Left ventricle myocardium inferior (tissue), 1 donor: Measurements from ENCODE around the gene NELL1. TPM values are rescaled to one million over a fixed set of nuclear protein-coding genes. Genes with fewer than 3 reads are reported as not detected.

Source experiments
- DNase-seq: peaks from one replicate; pipeline ENCODE4 v3.0.0-alpha.2; 2020
- H3K27ac ChIP-seq: fragments of 200-600 bp; replicated peaks from 2 replicates; pipeline ENCODE4 v1.8.0; 2021
- H3K27me3 ChIP-seq: fragments of 200-600 bp; 2 replicates; pipeline ENCODE4 v1.8.0; 2021; ENCODE audit warnings: low read depth
- H3K36me3 ChIP-seq: fragments of 200-600 bp; 2 replicates; pipeline ENCODE4 v1.8.0; 2021
- H3K4me1 ChIP-seq: fragments of 200-600 bp; 2 replicates; pipeline ENCODE4 v1.8.0; 2021
- H3K4me3 ChIP-seq: fragments of 200-600 bp; 2 replicates; pipeline ENCODE4 v1.8.0; 2021; ENCODE audit warnings: mild to moderate bottlenecking, moderate library complexity
- H3K9me3 ChIP-seq: fragments of 200-600 bp; replicated peaks from 2 replicates; pipeline ENCODE4 v1.8.0; 2021
- intact Hi-C: fragments of 100-400 bp; cut with micrococcal nuclease; formaldehyde crosslinking; loops from one replicate; pipeline ENCODE4 v1.11.0; 2022
- total RNA-seq: library from RNA; stranded (reverse); fragmentation: NEBNext Ultra II Directional; extraction: Animal tissue kit (Norgen Biotek cat#: 25700); gene quantifications from one replicate; pipeline ENCODE4 v1.2.1, GENCODE V29; 2021
- TF ChIP-seq, protein P1 (sequence below): fragments of 200-600 bp; IDR thresholded peaks from 2 replicates; pipeline ENCODE4 v1.8.0; 2021; ENCODE audit warnings: antibody characterized with exemption, mild to moderate bottlenecking, borderline replicate concordance
- donor health status: DM: no; HTN: yes; CAD: no; lungs with severe emphysema.

NELL1 gene
- total RNA-seq, 1 donor from 2014 or later: not detected

DNA sequence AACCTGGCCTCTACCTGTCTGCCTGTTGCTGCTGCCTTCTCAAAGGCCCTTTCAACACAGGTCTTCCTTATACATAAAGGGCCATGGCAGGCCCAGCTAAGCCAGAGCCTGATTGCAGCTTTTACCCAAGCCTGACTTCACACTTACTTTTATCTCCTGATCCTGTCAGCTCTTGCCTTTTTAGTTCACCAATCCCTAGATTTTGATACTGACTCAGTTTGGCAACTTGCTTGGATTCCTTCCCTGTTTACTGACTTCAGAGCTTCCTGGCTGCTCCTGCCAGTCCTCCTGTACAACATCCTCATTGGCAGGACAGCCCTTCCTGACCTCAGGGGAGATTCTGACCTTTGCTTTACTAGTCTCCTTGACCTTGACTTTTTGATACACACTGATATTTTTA is 195.2 kb downstream of the NELL1 start:
- DNase-seq: no peak
- Histone ChIP-seq H3K4me3 (no peak overlapping the region), H3K9me3 (no peaks in the 10 kb centered on the region), H3K27ac (no peak overlapping the region), H3K27me3 (no peaks in the 10 kb centered on the region), H3K36me3 (no peaks in the 10 kb centered on the region), H3K4me1 (no peaks in the 10 kb centered on the region)
- intact Hi-C loops: no loop called here
- TF ChIP-seq, protein P1, sequence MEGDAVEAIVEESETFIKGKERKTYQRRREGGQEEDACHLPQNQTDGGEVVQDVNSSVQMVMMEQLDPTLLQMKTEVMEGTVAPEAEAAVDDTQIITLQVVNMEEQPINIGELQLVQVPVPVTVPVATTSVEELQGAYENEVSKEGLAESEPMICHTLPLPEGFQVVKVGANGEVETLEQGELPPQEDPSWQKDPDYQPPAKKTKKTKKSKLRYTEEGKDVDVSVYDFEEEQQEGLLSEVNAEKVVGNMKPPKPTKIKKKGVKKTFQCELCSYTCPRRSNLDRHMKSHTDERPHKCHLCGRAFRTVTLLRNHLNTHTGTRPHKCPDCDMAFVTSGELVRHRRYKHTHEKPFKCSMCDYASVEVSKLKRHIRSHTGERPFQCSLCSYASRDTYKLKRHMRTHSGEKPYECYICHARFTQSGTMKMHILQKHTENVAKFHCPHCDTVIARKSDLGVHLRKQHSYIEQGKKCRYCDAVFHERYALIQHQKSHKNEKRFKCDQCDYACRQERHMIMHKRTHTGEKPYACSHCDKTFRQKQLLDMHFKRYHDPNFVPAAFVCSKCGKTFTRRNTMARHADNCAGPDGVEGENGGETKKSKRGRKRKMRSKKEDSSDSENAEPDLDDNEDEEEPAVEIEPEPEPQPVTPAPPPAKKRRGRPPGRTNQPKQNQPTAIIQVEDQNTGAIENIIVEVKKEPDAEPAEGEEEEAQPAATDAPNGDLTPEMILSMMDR: no peak

DNA sequence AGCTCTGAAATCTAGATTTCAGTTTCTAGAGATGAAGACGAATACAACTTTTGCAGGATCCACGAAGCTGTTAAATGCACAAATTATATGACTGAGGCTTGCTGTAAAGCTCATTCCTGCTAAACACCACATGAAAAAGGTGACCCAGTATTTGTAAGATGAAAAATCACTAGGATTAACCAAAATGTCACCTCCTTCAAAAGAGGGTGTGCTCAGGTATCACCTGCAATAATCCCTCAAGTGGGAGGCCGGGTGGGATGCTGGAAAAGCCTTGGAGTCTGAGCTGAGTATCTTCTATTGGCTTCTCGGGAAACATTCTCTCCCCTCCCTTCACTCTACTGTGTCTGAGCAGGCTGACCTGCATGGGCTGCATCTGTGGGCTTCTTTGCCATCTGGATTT is 195.8 kb downstream of the NELL1 start:
- Histone ChIP-seq H3K27me3 (no peaks in the 10 kb centered on the region), H3K9me3 (no peaks in the 10 kb centered on the region), H3K27ac (no peak overlapping the region), H3K4me3 (no peak overlapping the region), H3K36me3 (no peaks in the 10 kb centered on the region), H3K4me1 (no peaks in the 10 kb centered on the region)
- DNase-seq: no peak
- TF ChIP-seq, protein P1: no peak
- intact Hi-C loops: no loop called here

DNA sequence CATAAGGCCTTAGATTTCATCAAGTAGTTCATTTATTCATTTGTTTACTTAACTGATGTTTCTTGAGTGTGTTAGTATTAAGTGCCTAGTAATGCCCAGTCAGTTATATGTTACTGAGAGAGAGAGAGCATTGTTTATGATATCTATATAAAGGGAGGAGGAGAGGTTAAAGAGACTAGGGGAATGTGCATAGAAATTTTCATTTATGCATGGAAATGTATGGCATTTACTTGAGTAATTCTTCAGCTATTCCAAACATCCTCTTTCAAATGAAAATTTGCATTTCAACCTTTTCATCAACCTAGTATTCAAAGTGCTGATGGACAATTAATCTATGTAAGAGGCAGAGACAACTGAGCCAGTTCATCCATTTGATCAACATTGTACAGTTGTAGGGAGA is 199.7 kb downstream of the NELL1 start:
- intact Hi-C loops: no loop called here
- Histone ChIP-seq H3K9me3 (no peaks in the 10 kb centered on the region), H3K27me3 (peaks cover 3% of the 10 kb centered on the region), H3K36me3 (no peaks in the 10 kb centered on the region), H3K27ac (no peak overlapping the region), H3K4me1 (no peaks in the 10 kb centered on the region), H3K4me3 (no peak overlapping the region)
- no peak for DNase-seq
- TF ChIP-seq, protein P1: no peak

DNA sequence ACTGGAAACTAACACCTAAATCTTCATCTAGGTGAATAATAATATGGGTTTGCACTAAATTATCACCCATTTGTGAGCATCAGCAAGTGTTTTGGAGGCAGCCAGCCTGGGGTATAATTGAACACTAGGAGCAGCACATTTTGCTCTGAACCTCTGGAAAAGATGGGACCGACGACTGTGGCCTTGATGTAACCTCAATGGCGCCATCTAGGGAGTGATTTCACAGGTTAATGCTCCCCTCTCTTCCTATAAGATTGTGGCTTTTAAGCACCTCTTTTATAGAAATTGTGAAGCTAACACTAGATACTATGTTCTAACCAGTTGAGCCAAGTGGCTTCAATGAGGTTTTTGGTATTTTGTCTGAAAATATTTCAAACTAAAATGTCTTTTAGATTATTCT is 203.7 kb downstream of the NELL1 start:
- intact Hi-C loops: no loop called here
- Histone ChIP-seq H3K4me3 (no peak overlapping the region), H3K27ac (no peak overlapping the region), H3K4me1 (no peaks in the 10 kb centered on the region), H3K36me3 (no peaks in the 10 kb centered on the region), H3K9me3 (no peaks in the 10 kb centered on the region), H3K27me3 (peaks cover 3% of the 10 kb centered on the region)
- TF ChIP-seq, protein P1: no peak
- no peak for DNase-seq

DNA sequence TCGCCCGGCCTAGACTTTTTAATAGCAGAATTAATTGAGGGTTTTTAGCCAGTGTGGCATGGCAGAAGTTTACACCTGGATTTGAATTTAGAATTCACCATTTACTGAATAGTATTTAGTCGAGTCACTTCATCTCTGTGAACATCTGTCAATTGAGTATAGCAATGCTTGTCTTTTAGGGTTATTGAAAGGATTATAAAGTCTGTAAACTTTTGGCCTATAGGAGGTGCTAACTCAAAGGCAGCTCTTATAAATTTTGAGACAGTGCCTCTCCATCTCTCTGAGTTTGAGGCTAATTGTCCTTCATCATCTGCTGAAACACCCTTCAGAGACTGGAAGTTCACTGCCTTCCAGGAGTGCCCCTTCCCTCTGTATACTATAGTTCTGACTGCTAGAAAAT is 205.0 kb downstream of the NELL1 start:
- no peak overlapping the region for H3K4me3 ChIP-seq
- no peaks in the 10 kb centered on the region for H3K4me1 ChIP-seq
- DNase-seq: no peak
- no peaks in the 10 kb centered on the region for H3K9me3 ChIP-seq
- no peak overlapping the region for H3K27ac ChIP-seq
- H3K36me3 ChIP-seq: no peaks in the 10 kb centered on the region
- TF ChIP-seq, protein P1: no peak
- H3K27me3 ChIP-seq: peaks cover 9% of the 10 kb centered on the region
- intact Hi-C loops: no loop called here

DNA sequence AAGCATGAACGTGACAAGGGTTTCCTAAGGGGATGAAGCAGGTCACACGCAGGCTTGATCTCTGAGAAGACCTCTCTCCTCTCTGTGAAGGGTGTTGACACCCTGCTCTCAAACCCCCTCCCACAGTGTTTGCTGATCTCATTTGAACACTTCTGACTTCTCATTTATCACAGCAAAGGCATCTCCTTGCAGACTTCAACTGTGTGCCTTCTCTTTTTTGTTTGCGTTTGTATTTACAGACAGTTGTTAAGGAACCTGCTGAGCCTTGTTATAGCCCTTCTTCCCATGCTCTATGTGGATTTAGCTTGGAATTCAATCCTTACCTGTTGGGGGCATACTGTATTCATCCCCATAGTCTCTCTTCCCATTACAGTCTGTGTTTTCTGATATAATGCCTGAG is 206.5 kb downstream of the NELL1 start:
- H3K9me3 ChIP-seq: no peaks in the 10 kb centered on the region
- TF ChIP-seq, protein P1: no peak
- no peak overlapping the region for H3K4me3 ChIP-seq
- no peaks in the 10 kb centered on the region for H3K36me3 ChIP-seq
- no peak for DNase-seq
- H3K4me1 ChIP-seq: no peaks in the 10 kb centered on the region
- H3K27me3 ChIP-seq: peaks cover 9% of the 10 kb centered on the region
- H3K27ac ChIP-seq: no peak overlapping the region
- intact Hi-C loops: no loop called here
